Gastrocnemius medialis (tissue), 4 donors: ENCODE data around the gene ACP6. TPM values are rescaled to one million over a fixed set of nuclear protein-coding genes. Genes with fewer than 3 reads are reported as not detected.

Source experiments
- ATAC-seq, 2 donors: fragments of 150-250 bp; one replicate each; pipeline ENCODE4 v1.9.1; 2016
- DNase-seq, 2 donors: peaks; one replicate each; pipeline ENCODE4 v3.0.0-alpha.2; 2019
- H3K27ac ChIP-seq, 4 donors: fragments of 200-600 bp; sonication (generic); 1 replicate in 1 of 4; 2 replicates in 3 of 4; pipeline ENCODE4 v1.5.1; 2016 to 2018; ENCODE audit warnings: mild to moderate bottlenecking in 2 of 4, moderate library complexity in 1 of 4
- H3K27me3 ChIP-seq, 3 donors: fragments of 200-600 bp; sonication (generic) in 2 of 3; 1 replicate in 1 of 3; 2 replicates in 2 of 3; pipeline versions ENCODE4 v1.5.1 to v1.6.0; 2016 to 2019; ENCODE audit warnings: mild to moderate bottlenecking in 1 of 3, moderate library complexity in 1 of 3
- H3K36me3 ChIP-seq, 2 donors: fragments of 200-600 bp; sonication (generic) in 1 of 2; one replicate each; pipeline ENCODE4 v1.5.1; 2017 to 2018
- H3K4me1 ChIP-seq, 2 donors: fragments of 200-600 bp; sonication (generic) in 1 of 2; one replicate each; pipeline ENCODE4 v1.5.1; 2016 to 2017; ENCODE audit warnings: mild to moderate bottlenecking in 2 of 2
- H3K4me3 ChIP-seq, 4 donors: fragments of 200-600 bp; sonication (generic) in 3 of 4; 1 replicate in 1 of 4; 2 replicates in 3 of 4; pipeline ENCODE4 v1.5.1; 2016 to 2019; ENCODE audit warnings: mild to moderate bottlenecking in 2 of 4
- H3K9me3 ChIP-seq, 3 donors: fragments of 200-600 bp; sonication (generic) in 2 of 3; 1 replicate in 1 of 3; 2 replicates in 2 of 3; pipeline ENCODE4 v1.5.1; 2016 to 2019
- POLR2A ChIP-seq, 2 donors: fragments of 450-650 bp; IDR thresholded peaks; one replicate each; pipeline ENCODE4 v1.6.1; 2017; ENCODE audit warnings: antibody characterized with exemption in 2 of 2, mild to moderate bottlenecking in 2 of 2, moderate library complexity in 2 of 2
- in situ Hi-C, 4 donors: fragments of 200-750 bp; cut with MboI; loops; one replicate each; pipeline versions ENCODE4 v1.15.0 to v1.8.0; 2017; ENCODE audit warnings: low sequenced_read_pairs in 4 of 4
- intact Hi-C: fragments of 100-400 bp; cut with DNase I; formaldehyde crosslinking; loops from one replicate; pipeline ENCODE4 v1.15.1; 2023; ENCODE audit warnings: low total_unique reads
- total RNA-seq, 4 donors: library from RNA; depleted of rRNA; stranded (reverse); fragments of >200 nt; gene quantifications; one replicate each; pipeline versions ENCODE4 v1.1.0 to v1.2.3, GENCODE V29; 2016
- TF ChIP-seq, protein P1 (sequence below), 5 experiments: fragments of 450-650 bp in 3 of 5; fragments of 200-600 bp in 2 of 5; sonication (generic) in 2 of 5; IDR thresholded peaks in 4 of 5; conservative IDR thresholded peaks in 1 of 5; 1 replicate in 4 of 5; 2 replicates in 1 of 5; pipeline ENCODE4 v1.5.1; 2016 to 2019; ENCODE audit warnings: antibody characterized with exemption in 5 of 5, mild to moderate bottlenecking in 3 of 5, moderate library complexity in 3 of 5

The ACP6 gene
- total RNA-seq, 4 donors from 2014 or later: 3.9 to 11.4 (median 9.2) TPM

GRCh38 chr1:147636314-147636713 is 34.0 kb downstream of the ACP6 start:
- intact Hi-C loops (no loop called here), in situ Hi-C loops (loop anchor here in 3 of 4 donors (5.0 to 25.0 kb wide), 3 partner anchors 58 to 374 kb away; no protein-coding TSS in a partner anchor)
- TF ChIP-seq POLR2A (IDR thresholded peaks at IDR 0.05): no peak
- TF ChIP-seq, protein P1, sequence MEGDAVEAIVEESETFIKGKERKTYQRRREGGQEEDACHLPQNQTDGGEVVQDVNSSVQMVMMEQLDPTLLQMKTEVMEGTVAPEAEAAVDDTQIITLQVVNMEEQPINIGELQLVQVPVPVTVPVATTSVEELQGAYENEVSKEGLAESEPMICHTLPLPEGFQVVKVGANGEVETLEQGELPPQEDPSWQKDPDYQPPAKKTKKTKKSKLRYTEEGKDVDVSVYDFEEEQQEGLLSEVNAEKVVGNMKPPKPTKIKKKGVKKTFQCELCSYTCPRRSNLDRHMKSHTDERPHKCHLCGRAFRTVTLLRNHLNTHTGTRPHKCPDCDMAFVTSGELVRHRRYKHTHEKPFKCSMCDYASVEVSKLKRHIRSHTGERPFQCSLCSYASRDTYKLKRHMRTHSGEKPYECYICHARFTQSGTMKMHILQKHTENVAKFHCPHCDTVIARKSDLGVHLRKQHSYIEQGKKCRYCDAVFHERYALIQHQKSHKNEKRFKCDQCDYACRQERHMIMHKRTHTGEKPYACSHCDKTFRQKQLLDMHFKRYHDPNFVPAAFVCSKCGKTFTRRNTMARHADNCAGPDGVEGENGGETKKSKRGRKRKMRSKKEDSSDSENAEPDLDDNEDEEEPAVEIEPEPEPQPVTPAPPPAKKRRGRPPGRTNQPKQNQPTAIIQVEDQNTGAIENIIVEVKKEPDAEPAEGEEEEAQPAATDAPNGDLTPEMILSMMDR (IDR thresholded peaks at IDR 0.05 in 4 of 5, conservative IDR thresholded peaks at IDR 0.05 in 1 of 5): no peak
- Histone ChIP-seq H3K9me3 (no peaks in the 10 kb centered on the region), H3K4me3 (no peak overlapping the region), H3K4me1 (peaks cover 10 to 18% of the 10 kb centered on the region in 2 donors), H3K36me3 (no peaks in the 10 kb centered on the region), H3K27me3 (no peaks in the 10 kb centered on the region), H3K27ac (no peak overlapping the region)
- ATAC-seq: no peak
- DNase-seq: no peak

GRCh38 chr1:147635342-147635741 is 35.0 kb downstream of the ACP6 start:
- Histone ChIP-seq H3K9me3 (no peaks in the 10 kb centered on the region), H3K4me3 (no peak overlapping the region), H3K4me1 (peaks cover 20 to 22% of the 10 kb centered on the region in 2 donors), H3K36me3 (no peaks in the 10 kb centered on the region), H3K27me3 (no peaks in the 10 kb centered on the region), H3K27ac (no peak overlapping the region)
- DNase-seq (no peak), ATAC-seq (no peak)
- TF ChIP-seq, protein P1 (IDR thresholded peaks at IDR 0.05 in 4 of 5, conservative IDR thresholded peaks at IDR 0.05 in 1 of 5): no peak
- no peak for TF ChIP-seq POLR2A (IDR thresholded peaks at IDR 0.05)
- intact Hi-C loops (no loop called here), in situ Hi-C loops (loop anchor here in 3 of 4 donors (5.0 to 25.0 kb wide), 3 partner anchors 59 to 373 kb away; no protein-coding TSS in a partner anchor)

DNA sequence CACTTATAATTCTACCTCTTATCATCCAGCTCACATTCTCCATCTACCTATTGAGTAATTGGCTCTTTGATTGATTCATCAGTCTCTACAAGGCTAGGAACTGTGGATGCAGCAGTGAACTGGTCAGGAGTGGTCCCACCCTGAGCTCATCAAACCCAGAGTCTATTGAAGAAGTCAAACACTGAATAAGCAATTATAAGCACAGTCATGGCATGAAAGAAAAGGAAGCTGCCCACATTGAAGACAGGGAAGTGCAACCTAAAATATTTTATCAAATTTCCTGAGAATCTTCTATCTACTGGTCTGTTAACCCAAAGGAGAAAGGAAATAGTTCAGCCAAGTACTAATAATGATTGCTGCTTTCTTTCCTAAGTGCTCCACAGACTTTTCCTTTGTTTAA is 35.7 kb downstream of the ACP6 start:
- Histone ChIP-seq H3K27me3 (no peaks in the 10 kb centered on the region), H3K36me3 (no peaks in the 10 kb centered on the region), H3K9me3 (no peaks in the 10 kb centered on the region), H3K4me1 (peaks cover 25 to 26% of the 10 kb centered on the region in 2 donors), H3K4me3 (no peak overlapping the region), H3K27ac (no peak overlapping the region)
- ATAC-seq: no peak
- in situ Hi-C loops: loop anchor here in 3 of 4 donors (5.0 to 25.0 kb wide), 4 partner anchors 60 to 372 kb away; no protein-coding TSS in a partner anchor
- DNase-seq: no peak
- intact Hi-C loops: no loop called here
- no peak for TF ChIP-seq POLR2A (IDR thresholded peaks at IDR 0.05)
- TF ChIP-seq, protein P1 (IDR thresholded peaks at IDR 0.05 in 4 of 5, conservative IDR thresholded peaks at IDR 0.05 in 1 of 5): no peak

- no peak for DNase-seq
- H3K9me3 ChIP-seq: no peaks in the 10 kb centered on the region
- in situ Hi-C loops (loop anchor here in 2 of 4 donors (5.0 to 25.0 kb wide), 3 partner anchors 61 to 371 kb away; no protein-coding TSS in a partner anchor), intact Hi-C loops (no loop called here)
- H3K27ac ChIP-seq: no peak overlapping the region
- H3K4me1 ChIP-seq: peaks cover 25 to 26% of the 10 kb centered on the region in 2 donors
- H3K27me3 ChIP-seq: no peaks in the 10 kb centered on the region
- H3K36me3 ChIP-seq: no peaks in the 10 kb centered on the region
- H3K4me3 ChIP-seq: no peak overlapping the region
- TF ChIP-seq, protein P1 (IDR thresholded peaks at IDR 0.05 in 4 of 5, conservative IDR thresholded peaks at IDR 0.05 in 1 of 5): no peak
- TF ChIP-seq POLR2A (IDR thresholded peaks at IDR 0.05): no peak
- no peak for ATAC-seq
Measured at GRCh38 chr1:147633759-147634158, 36.6 kb downstream of the ACP6 start.
